Left cardiac atrium (tissue), 4 donors: ENCODE results near the gene ZNF536. TPM values are rescaled to one million over a fixed set of nuclear protein-coding genes. Genes with fewer than 3 reads are reported as not detected.
"Not testable (repeated sequence)": the region's sequence is repeated elsewhere in the genome, so short reads cannot be mapped to it uniquely, and the experiment has no call there.

Source experiments
- ATAC-seq, 2 donors: fragments of 200-7000 bp; cut with Tn5 transposase; one replicate each; pipeline ENCODE4 v1.9.1; 2020; ENCODE audit warnings: mild to moderate bottlenecking in 2 of 2, moderate library complexity in 2 of 2
- DNase-seq: peaks from one replicate; pipeline ENCODE4 v3.0.0-alpha.2; 2020
- intact Hi-C, 2 donors: fragments of 100-400 bp; cut with DNase I; formaldehyde crosslinking; loops; one replicate each; pipeline versions ENCODE4 v1.14.1 to v1.15.1; 2022 to 2023
- total RNA-seq, 2 donors: library from RNA; stranded (reverse); fragmentation: NEBNext Ultra II Directional; extraction: Animal tissue kit (Norgen Biotek cat#: 25700); gene quantifications; one replicate each; pipeline ENCODE4 v1.2.1, GENCODE V29; 2021
- donor health status: DM: no; HTN: yes; CAD: no.
- donor health status: DM: no; HTN: yes; CAD: no; lungs with severe emphysema.
- donor health status: DM: yes; HTN: yes; CAD: no.
- donor health status: Dilated cardiomyopathy.

The ZNF536 gene
- total RNA-seq, 2 donors from 2014 or later: 1.2 TPM

DNA sequence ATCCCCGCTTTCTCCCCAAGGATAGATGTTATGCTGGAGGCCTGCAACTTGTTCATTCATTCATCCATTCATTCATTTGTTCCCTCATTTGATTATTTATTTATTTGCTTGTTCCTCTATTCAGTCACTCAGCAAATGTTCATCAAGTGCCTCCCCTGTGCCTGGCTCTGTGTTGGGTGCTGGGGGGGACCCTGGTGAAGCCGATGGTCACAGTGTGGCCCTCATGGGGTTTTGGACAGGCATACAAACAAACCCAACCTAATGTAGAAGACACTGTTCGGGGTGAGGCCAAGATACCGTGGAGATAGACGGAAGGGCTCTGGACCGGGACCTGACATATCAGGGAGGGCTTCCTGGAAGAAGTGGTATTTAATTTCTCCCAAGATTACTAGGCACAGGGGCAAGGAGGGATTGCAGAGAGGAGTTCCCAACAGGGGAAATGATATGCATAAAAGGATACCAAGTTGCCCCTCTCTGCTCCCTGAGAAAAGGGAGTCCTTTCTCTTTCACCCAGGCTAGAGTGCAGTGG is 58.1 kb downstream of the ZNF536 start:
- intact Hi-C loops: no loop called here
- DNase-seq: no peak
- no peak for ATAC-seq

DNA sequence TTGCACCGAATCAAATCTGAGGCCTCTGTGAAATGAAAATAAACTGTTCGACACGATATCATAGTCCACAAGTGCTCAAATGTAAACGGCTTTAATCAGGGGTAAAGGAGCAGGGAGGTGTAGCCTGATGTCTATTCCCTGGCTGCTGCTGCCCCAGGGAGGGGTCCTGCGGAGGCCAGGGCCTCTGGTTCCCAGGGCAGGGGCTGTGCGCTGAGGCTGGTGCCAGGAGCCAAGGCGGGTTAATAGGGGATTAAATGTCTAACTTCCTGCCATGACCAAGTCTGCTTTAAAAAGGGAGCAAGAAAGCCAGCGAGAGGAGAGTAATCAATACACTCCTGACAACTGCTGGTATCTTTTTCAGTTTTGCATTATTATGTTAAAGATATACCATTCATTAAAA is 59.4 kb downstream of the ZNF536 start:
- intact Hi-C loops: no loop called here
- DNase-seq: no peak
- no peak for ATAC-seq

DNA sequence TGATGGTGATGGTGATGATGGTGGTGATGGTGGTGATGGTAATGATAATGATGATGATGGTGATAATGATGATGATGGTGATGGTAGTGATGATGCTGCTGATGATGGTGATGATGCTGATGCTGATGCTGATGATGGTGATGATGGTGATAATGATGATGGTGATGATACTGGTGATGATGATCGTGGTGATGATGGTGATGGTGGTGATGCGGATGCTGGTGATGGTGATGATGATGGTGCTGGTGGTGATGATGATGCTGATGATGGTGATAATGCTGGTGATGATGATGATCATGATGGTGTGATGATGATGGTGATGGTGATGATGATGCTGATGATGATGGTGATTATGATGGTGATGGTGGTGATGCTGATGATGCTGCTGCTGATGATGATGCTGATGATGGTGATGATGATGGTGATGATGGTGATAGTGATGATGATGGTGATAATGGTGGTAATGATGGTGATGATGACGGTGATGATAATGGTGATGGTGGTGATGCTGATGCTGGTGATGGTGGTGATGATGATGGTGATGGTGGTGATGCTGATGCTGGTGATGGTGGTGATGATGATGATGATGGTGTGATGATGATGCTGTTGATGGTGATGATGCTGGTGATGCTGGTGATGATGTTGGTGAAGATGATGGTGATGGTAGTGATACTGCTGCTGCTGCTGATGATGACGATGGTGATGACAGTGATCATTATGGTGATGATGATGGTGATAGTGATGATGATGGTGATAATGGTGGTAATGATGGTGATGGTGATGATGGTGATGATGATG is 62.8 kb downstream of the ZNF536 start:
- intact Hi-C loops: no loop called here
- no peak for DNase-seq
- ATAC-seq: no peak

DNA sequence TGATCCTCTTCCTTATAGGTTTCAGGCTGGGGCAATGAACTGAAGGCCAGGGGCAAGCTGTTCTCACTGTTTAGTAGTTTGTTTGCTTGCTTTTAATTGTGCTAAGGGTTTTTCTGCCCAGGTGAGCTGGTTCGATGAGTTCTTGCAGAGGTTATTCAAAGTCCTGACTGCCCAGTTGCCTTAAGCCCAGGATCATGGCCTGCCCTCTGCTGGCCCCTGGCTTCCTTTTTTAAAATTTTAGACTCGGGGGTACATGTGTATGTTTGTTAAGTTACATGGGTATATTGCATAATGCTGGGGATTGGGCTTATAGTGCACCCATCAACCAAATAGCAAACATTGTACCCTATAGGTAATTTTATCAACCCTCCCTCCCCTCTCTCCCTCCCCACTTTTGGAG is 65.7 kb downstream of the ZNF536 start:
- ATAC-seq: no peak
- DNase-seq: no peak
- intact Hi-C loops: no loop called here

DNA sequence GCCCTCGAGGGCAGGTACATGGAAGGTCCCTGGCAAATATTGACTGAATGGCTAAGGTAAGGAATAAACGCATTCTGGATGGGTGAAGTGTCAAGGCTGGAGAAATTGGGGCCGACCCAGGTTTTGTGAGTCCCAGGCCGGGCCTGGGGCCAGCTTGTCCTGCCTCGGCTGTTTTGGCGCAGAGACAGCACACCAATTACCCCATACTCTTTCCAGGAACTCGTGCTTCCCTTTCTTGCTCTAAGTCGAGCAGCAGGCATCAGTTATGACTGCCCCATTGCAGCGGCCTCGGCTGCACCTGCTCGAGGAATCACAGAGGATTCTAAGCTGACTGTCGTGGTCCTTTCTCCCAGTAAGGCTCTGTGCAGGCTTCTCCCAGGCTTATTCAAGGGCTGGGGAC is 67.1 kb downstream of the ZNF536 start:
- ATAC-seq (no peak), DNase-seq (no peak)
- intact Hi-C loops: no loop called here

DNA sequence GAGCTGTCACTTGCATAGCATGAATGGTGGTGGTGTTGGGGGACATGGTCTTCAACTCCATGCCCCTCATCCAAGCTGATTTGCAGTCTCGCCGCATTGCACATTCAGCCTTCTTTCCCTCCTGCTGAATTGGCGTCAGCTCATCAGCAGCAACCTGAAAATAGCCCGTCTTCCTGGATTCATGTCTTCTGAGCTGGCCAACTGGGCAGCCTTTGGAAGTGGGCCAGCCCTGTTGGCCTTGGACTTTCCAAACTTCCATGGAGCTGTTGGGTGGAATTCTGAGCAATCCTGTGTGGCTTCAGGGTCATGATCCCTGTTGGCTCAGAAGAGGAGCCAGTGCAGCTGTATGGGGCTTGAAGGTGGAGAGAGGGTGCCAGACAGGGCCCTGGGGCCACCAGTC is 68.8 kb downstream of the ZNF536 start:
- intact Hi-C loops: no loop called here
- ATAC-seq: no peak
- DNase-seq: no peak

DNA sequence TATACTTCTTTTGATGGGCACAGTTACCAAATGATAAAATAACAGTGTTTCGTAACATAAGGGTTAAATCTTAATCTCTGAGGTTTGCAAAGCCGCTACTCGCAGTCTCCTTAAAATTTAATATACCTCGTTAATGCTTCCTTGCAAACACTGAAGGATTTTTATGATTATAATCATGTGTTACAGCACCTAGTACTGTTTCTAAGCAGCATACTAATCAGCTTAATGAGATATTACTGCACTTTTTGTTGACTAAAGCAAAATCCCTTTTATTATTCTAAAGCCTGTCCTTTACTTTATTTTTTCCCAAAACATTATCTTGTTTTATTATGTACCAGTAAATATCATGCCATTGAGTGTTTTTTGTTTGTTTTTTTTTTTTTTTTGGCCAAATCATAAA is 70.5 kb downstream of the ZNF536 start:
- DNase-seq (no peak), ATAC-seq (no peak)
- intact Hi-C loops: no loop called here

DNA sequence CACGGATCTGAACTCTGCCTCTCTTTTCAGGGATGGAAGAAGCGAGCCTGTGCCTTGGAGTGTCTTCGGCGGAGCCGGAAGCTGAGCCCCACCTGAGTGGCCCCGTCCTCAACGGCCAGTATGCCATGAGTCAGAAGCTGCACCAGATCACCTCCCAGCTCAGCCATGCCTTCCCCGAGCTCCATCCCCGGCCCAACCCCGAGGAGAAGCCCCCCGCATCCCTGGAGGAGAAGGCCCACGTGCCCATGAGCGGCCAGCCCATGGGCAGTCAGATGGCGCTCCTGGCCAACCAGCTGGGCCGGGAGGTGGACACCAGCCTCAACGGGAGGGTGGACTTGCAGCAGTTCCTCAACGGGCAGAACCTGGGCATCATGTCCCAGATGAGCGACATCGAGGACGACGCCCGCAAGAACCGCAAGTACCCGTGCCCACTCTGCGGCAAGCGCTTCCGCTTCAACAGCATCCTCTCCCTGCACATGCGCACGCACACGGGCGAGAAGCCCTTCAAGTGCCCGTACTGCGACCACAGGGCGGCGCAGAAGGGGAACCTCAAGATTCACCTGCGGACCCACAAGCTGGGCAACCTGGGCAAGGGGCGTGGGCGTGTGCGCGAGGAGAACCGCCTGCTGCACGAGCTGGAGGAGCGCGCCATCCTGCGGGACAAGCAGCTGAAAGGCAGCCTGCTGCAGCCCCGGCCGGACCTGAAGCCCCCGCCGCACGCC is 71.5 kb downstream of the ZNF536 start:
- ATAC-seq: no peak
- DNase-seq: no peak
- intact Hi-C loops: no loop called here

DNA sequence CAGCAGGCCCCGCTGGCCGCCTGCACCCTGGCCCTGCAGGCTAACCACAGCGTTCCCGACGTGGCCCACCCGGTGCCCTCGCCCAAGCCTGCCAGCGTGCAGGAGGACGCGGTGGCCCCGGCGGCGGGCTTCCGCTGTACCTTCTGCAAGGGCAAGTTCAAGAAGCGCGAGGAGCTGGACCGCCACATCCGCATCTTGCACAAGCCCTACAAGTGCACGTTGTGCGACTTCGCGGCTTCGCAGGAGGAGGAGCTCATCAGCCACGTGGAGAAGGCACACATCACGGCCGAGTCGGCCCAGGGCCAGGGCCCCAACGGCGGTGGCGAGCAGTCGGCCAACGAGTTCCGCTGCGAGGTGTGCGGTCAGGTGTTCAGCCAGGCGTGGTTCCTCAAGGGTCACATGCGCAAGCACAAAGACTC is 72.1 kb downstream of the ZNF536 start:
- intact Hi-C loops: no loop called here
- no peak for DNase-seq
- no peak for ATAC-seq

DNA sequence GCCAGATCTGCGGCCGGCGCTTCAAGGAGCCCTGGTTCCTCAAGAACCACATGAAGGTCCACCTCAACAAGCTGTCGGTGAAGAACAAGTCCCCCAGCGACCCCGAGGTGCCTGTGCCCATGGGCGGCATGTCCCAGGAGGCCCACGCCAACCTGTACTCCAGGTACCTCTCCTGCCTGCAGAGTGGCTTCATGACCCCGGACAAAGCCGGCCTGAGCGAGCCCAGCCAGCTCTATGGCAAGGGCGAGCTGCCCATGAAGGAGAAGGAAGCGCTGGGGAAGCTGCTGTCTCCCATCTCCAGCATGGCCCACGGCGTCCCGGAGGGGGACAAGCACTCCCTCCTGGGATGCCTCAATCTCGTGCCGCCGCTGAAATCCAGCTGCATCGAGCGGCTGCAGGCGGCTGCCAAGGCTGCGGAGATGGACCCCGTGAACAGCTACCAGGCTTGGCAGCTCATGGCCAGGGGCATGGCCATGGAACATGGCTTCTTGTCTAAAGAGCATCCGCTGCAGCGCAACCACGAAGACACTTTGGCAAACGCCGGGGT is 72.6 kb downstream of the ZNF536 start:
- no peak for ATAC-seq
- no peak for DNase-seq
- intact Hi-C loops: no loop called here

DNA sequence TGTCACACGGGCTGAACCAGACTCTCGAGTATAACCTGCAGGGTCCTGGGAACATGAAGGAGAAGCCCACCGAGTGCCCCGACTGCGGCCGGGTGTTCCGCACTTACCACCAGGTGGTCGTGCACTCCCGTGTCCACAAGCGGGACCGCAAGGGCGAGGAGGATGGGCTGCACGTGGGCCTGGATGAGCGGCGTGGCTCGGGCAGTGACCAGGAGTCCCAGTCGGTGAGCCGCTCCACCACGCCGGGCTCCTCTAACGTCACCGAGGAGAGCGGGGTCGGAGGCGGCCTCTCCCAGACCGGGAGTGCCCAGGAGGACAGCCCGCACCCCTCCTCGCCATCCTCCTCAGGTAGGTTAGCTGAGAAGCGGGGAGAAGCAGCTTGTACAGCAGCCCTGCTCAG is 73.2 kb downstream of the ZNF536 start:
- intact Hi-C loops: no loop called here
- no peak for DNase-seq
- ATAC-seq: no peak

DNA sequence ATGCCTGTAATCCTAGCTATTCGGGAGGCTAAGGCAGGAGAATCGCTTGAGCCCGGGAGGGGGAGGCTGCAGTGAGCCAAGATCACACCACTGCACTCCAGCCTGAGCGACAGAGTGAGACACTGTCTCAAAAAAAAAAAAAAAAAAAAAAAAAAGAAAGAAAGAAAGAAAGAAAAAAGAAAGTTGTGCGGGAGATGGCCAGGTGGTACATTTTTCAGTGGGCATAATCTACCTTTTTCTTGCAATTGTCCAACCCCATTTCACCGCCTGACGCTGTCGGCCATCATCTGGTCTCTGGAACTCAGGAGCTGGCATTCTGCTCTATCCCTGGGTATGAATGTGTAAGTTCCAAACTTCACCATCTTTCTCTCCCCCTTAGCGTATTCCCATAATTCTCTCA is 73.9 kb downstream of the ZNF536 start:
- DNase-seq, intact Hi-C loops, ATAC-seq: not testable (repeated sequence)

DNA sequence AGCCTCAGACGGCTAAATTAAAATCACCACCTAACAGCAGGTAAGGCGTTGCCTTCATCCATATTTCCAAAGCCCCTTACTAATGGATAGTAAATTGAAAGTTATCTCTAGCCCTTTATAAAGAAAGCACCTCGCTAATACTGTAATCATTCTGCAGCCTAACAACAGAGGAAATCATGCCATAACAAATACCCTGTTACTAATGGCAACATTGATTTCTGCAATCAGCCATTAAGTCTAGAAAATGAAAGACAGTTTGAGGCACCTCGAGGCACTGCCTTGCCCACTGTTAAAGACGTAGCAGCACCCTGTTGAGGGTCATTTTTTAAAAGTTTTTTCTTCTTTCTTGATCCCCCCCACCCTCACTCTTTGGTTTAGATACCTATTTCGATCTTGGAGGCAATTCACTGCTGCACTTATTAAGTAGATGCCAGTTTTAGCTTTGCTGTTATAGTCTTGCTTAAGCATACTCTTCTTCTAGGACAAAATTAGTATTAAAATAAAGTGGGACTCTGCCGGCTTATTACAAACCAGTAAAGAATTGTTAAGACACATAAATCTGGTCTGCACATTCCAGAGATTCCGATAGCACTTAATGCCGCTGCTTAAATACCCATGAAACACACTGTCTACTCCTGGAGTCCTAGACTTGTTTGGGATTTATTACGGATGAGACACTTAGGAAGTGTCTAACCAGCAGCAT is 74.8 kb downstream of the ZNF536 start:
- DNase-seq (no peak), ATAC-seq (no peak)
- intact Hi-C loops: no loop called here

DNA sequence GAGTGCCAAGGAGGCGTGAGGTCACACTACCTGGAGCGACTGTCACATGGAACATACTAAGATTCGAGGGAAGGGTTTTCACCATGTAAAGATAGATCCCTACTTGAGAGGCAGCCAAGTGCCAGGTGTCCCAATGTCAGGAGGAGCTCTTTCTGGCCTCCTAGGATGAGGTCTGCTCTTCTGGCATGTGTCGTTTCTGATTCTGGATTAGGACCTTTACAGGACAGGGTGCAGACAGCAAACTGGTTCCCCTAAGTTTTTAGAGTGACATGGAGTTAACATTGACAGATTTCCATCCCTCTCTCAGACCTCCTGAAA is 75.3 kb downstream of the ZNF536 start:
- ATAC-seq: no peak
- intact Hi-C loops: no loop called here

DNA sequence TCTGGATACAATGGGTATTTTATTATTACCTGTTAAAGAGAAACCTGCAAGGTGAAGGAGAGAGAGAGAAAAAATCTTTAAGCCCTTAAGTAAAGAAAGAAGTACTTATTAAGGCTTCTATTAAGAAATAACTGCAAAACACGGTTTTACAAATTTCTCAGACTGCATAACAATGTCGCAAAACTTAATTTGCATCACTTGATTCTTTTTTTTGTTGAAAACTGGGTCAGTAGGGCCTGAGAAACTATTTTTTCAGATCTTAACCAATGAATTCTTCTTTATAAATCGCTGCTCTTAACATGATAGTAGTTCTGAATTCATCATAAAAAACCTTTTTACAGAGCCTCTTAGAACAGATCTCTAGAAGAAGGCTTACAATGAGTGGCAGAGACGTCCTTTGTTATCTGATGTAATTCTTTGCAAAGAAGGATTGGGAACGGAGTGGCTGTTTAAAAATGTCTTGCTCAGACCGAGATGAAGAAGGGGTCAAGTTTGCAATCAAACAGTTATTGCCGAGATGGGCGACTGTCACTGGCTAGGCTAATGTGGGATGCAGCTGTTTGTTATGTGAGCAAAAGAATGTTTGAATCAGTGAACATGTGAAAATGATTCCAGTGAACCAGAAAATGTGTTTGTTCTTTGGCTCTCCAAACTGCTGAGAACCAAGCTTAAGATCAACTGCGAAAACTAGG is 76.3 kb downstream of the ZNF536 start:
- ATAC-seq (no peak), DNase-seq (no peak)
- intact Hi-C loops: no loop called here

More for the DNA sequence above, 75.3 kb downstream of the ZNF536 start:
- no peak for DNase-seq

DNA sequence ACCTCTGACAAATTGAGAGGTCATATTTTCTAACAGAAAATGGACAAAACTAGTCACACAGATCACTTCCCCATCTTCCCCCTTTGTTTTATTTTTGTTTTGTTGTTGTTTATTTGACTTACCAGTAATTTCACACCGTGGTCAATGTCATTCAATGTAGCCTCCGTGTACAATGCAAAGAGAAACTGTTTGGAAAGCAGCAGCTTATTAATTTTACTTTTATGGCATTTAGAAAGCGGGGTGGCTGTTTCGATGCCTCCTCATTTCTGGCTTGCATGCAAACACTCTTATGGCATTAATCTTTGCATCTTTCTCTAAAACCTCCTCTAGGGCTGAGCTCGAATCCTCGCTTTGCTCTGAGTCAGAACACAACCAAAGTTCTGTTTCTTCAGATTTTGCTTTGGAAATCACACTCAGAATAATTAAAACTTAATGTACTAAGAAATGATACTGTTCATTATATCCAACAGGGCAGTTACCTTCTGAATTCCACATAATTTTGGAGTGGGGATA is 77.0 kb downstream of the ZNF536 start:
- intact Hi-C loops: no loop called here
- ATAC-seq (no peak), DNase-seq (no peak)

DNA sequence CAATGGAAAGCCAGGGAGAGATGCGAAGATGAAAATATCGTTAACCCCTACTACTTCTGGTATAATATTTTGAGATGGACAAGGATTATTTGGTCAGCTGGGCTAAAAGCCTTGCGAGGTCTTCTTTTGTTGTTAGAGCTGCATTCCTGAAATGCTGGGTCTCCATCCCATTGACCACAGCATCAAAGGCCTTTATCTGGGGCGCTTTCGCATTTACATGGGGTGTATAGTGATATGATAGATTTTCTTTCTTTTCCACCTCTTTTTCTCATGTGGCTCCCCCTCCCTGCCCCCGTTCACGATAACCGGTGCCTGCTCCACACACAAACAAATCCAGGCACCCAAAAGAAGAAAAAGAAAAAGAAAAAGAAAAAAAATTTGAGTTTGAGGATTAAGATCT is 77.5 kb downstream of the ZNF536 start:
- DNase-seq: no peak
- intact Hi-C loops: no loop called here
- no peak for ATAC-seq

DNA sequence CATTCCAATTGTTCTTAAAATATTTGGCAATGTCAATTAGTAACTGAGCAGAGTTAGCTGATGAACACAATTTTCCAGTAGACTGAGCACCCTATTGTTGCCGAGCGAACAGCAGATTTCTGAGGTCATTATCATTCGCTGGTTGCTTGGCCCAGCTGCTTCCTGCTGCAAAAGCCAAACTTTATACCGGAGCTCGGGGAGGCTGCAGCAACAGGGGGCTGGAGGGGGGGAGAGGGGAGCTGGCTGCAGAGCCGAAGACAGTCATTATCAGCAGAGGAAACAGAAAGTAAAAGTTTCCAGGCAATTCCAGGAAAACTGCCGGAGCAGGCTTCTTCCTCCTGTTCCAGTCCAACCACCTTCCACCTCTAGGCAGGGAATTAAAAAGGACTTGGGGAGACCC is 77.9 kb downstream of the ZNF536 start:
- peak; percentile 73 for DNase-seq
- intact Hi-C loops: no loop called here
- ATAC-seq: peak; percentile 88 to 92

DNA sequence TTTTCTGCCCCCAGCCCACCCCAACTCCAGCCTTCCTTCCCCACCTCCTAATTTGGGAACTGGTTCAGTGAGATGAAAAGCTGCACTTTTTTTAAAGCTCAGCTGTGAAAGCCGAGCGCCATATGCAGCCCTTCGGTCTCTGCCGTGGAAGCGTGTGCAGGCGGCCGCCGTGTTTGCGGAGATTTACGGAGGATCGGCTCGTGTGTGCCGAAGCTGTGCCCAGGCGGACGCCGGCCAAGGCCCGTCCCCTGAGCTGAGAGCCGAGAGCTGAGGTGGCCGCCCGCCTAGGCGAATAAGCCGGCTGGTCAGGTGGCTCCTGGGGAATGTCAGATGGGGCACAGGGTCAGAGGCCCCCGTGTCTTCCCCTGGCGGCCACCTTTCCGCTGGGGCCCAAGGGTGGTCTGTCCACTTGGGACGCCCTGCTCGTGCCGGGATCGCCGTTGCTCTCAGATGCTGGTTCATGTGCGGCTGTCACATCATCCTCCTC is 78.7 kb downstream of the ZNF536 start:
- ATAC-seq (peak in 1 of 2 donors; percentile 53), DNase-seq (no peak)
- intact Hi-C loops: no loop called here
